Stimulated activated CD8-positive, alpha-beta memory T cell treated with anti-CD3 and anti-CD28 coated beads, Interleukin-4, amount 100 ng/mL, for 1 hour (primary cell): ENCODE results near the gene ADAMTSL3.

Source experiments
- DNase-seq, 2 donors: peaks; one replicate each; pipeline ENCODE4 v3.0.0-alpha.2; 2020; ENCODE audit warnings: low read depth in 2 of 2, low spot score in 1 of 2

ADAMTSL3 gene

GRCh38 chr15:83816124-83816883 lies 162.4 kb downstream of the ADAMTSL3 start:
- no peak for DNase-seq

- DNase-seq: no peak
Measured at GRCh38 chr15:83818591-83818990, 164.7 kb downstream of the ADAMTSL3 start.

GRCh38 chr15:83830381-83830780 lies 176.5 kb downstream of the ADAMTSL3 start:
- DNase-seq: no peak

GRCh38 chr15:83833569-83833968 lies 179.6 kb downstream of the ADAMTSL3 start:
- no peak for DNase-seq

GRCh38 chr15:83835479-83835878 lies 181.6 kb downstream of the ADAMTSL3 start:
- no peak for DNase-seq

GRCh38 chr15:83837945-83838571 lies 184.1 kb downstream of the ADAMTSL3 start:
- DNase-seq: no peak

- DNase-seq: no peak
Measured at GRCh38 chr15:83838763-83839162, 184.8 kb downstream of the ADAMTSL3 start.

- DNase-seq: no peak
Measured at GRCh38 chr15:83842281-83842680, 188.4 kb downstream of the ADAMTSL3 start.

GRCh38 chr15:83843471-83843871 lies 189.5 kb downstream of the ADAMTSL3 start:
- DNase-seq: no peak

- DNase-seq: no peak
Measured at GRCh38 chr15:83844742-83845141, 190.8 kb downstream of the ADAMTSL3 start.

- no peak for DNase-seq
Measured at GRCh38 chr15:83845230-83845629, 191.3 kb downstream of the ADAMTSL3 start.

- DNase-seq: no peak
Measured at GRCh38 chr15:83846847-83847246, 192.9 kb downstream of the ADAMTSL3 start.

GRCh38 chr15:83848315-83849050 lies 194.6 kb downstream of the ADAMTSL3 start:
- DNase-seq: no peak

GRCh38 chr15:83850015-83850414 lies 196.1 kb downstream of the ADAMTSL3 start:
- no peak for DNase-seq

GRCh38 chr15:83850501-83851245 lies 196.8 kb downstream of the ADAMTSL3 start:
- no peak for DNase-seq

GRCh38 chr15:83853232-83853631 lies 199.3 kb downstream of the ADAMTSL3 start:
- no peak for DNase-seq

GRCh38 chr15:83854321-83854720 lies 200.4 kb downstream of the ADAMTSL3 start:
- DNase-seq: no peak

- no peak for DNase-seq
Measured at GRCh38 chr15:83854950-83855707, 201.2 kb downstream of the ADAMTSL3 start.

GRCh38 chr15:83855956-83856355 lies 202.0 kb downstream of the ADAMTSL3 start:
- DNase-seq: no peak

GRCh38 chr15:83858820-83859505 lies 205.0 kb downstream of the ADAMTSL3 start:
- DNase-seq: no peak
